ENCODE data around the gene YIPF1.

DNA sequence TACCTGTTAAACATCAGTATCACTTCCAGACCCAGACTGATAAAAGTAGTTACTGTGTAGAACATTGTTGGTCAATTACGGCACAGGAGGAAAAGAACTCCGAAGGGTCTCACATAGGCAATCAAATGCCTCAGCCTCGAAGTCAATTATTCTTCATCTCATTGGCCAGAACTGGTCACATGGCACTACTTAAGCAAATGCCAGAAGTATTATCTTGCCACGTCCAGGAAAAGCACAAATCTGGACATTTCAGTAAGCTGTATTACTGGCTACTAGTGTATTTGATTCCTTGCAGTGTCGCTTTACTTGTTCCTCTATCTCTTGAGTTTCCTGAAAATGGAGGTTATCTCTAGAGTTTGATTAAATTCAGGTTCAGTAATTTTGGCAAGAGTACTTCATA, 28.7 kb upstream of the YIPF1 start:
- TF ChIP-seq, protein P1, sequence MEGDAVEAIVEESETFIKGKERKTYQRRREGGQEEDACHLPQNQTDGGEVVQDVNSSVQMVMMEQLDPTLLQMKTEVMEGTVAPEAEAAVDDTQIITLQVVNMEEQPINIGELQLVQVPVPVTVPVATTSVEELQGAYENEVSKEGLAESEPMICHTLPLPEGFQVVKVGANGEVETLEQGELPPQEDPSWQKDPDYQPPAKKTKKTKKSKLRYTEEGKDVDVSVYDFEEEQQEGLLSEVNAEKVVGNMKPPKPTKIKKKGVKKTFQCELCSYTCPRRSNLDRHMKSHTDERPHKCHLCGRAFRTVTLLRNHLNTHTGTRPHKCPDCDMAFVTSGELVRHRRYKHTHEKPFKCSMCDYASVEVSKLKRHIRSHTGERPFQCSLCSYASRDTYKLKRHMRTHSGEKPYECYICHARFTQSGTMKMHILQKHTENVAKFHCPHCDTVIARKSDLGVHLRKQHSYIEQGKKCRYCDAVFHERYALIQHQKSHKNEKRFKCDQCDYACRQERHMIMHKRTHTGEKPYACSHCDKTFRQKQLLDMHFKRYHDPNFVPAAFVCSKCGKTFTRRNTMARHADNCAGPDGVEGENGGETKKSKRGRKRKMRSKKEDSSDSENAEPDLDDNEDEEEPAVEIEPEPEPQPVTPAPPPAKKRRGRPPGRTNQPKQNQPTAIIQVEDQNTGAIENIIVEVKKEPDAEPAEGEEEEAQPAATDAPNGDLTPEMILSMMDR (IDR thresholded peaks at IDR 0.05) = no peak
- no peak for TF ChIP-seq POLR2A (IDR thresholded peaks at IDR 0.05)
